HK-2 (cell line): ENCODE data around the gene OSBPL6.

Experiments
- DNase-seq: peaks from one replicate; pipeline ENCODE4 v3.0.0-alpha.2; 2018; ENCODE audit not compliant: unreplicated experiment

OSBPL6 gene

DNA sequence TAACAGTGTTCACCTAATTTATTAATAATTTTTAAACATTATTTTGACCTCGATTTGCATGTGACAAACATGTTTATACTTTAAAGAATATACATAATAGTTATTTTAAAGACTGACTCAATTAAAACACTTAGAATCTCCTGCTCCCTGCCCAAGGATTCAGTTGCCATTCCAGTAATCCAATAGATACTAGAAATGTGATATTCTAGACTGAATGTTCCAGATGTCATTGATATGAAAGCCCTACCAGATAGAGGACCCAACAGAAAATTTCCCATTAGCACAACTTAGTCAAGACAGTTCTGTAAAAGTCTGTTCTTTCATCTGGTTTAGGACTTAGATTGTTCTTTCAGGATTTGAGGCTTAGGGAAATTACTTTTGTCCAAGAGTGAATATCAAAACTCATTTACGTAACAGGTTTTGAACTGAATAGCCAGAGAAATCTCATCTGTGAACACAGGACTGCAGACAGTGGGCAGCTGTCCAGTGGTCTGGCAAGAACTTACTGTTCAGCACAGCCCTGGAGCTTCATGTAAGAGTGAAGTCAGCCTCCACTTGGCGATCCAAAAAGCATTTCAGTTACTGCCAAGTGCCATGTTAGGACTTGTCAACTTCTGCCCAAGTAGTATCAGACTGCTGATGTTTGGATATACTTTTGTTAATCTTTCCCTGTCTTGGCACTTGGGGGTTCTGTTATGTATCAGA lies 77.5 kb downstream of the OSBPL6 start:
- no peak for DNase-seq

DNA sequence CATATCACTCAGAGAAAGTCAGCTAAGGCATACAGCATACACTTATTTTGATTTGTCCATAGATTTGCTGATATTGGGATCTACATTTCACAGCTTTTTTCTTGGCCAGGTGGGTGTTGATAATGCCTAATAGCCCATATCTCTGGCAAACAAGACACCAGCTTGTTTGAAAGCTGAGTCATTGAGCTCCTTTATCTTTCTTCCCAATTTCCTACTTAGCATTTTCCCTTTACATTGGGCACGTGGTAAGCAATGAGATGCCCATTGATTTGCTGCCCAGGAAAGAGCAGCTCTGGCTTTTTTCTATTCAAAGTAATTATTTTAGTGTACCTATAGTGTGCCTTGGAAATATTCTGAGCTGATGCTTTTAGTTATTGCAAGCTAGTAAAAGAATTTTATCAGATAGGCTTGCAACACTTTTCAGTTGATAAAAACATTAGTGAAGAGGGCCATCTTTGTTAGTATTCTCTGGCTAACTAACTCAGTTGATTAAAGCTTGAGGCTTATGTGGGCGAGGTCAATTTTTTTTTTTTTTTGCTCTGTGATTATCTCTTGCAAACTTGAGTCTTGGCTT lies 79.6 kb downstream of the OSBPL6 start:
- DNase-seq = no peak

DNA sequence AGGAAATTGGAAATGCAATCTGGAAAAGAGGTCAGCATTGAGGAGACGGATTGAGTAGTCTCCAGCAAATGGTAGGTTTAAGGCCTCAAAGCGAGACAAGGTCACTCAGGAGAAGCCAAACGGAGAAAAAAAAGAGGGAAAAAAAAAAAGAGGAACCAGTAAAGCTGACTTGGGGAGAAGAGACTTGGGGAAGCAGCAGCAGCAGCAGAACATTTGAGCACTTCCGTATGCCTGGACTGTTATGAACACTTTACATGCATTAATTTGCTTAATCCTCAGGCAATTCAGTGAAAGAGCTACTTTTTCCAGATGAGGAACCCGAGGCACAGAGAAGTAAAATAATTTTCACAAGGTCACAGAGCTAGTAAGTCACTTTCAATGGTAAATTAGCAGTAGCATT lies 81.3 kb downstream of the OSBPL6 start:
- no peak for DNase-seq

DNA sequence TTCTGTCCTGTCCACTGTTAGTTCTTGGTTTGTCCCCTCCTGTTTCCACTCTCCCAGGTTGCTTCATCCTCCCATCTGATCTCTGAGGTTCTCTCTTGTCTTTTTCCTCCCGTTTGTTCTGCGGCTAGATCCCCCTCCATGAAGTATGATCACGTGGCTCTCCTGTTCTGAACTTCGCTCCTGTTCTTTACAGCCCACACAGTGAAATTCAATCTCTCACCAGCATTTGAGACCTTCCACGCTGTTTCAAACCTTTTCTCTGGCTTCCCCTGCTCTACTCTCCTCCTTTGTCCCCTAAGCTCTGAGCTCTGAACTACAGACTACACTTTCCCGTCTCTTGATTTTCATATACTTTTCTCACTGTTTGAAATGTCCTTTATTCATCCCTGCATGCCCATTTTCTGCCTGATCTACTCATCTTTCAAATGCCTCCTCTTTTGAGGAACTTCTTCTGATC lies 83.5 kb downstream of the OSBPL6 start:
- no peak for DNase-seq

DNA sequence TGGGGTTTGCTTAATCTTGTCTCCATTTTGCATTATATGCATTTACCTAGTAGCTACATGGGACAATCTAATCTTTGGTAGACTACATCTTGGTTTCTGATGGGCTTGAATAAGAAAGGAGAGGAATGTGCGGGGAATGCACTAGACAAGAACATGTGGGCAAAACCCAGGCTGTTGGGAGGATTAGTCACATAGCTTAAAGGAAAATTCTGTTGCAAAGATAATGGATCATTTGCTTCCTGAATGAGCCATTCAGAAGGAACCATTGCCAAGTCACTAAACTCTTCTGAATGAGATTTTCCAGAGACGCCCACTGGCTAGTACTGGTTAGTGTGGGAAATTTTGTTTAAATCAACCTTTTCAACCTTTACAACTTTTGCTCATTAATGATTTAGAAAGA lies 84.8 kb downstream of the OSBPL6 start:
- DNase-seq = peak; percentile 27

DNA sequence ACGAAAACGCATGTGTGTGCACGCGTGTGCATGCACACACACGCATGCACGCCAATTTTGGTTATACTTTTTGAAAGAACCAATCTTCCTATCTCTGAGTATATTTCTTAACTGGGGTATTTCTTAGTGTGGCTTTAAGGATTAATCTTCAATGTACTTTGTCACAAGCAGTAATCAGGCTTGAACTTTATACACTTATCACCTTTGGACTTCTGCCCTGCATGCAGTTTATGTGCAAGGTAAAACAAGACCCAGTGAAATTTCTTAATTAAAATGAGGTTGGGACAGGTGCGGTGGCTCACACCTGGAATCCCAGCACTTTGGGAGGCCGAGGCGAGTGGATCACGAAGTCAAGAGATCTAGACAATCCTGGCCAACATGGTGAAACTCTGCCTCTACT lies 85.3 kb downstream of the OSBPL6 start:
- DNase-seq = no peak

DNA sequence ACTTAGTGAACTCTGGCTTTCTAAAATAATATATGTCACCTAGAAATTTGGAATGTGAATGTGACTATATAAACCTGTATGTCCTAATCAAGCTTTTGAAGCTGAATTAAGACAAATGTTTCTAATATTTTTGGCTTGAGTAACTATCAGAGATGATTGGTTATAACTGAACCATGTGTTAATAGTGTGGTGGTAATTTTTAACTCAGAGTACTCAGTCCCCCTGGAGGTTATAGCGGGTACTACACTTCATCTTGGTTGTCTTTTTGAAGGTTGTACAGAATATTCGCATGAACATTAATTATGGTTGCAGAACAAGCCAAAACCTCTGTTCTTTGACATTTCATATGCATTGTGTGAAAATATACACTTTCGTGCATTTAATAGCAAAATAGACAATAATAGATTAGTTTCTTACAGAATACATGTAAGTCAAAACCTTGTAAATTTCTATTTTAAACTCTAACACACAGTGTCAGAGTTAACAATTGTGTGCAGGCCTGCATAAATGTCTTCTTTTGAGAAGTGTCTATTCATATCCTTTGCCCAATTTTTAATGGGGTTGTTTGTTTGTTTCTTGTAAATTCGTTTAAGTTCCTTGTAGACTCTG lies 86.0 kb downstream of the OSBPL6 start:
- no peak for DNase-seq

DNA sequence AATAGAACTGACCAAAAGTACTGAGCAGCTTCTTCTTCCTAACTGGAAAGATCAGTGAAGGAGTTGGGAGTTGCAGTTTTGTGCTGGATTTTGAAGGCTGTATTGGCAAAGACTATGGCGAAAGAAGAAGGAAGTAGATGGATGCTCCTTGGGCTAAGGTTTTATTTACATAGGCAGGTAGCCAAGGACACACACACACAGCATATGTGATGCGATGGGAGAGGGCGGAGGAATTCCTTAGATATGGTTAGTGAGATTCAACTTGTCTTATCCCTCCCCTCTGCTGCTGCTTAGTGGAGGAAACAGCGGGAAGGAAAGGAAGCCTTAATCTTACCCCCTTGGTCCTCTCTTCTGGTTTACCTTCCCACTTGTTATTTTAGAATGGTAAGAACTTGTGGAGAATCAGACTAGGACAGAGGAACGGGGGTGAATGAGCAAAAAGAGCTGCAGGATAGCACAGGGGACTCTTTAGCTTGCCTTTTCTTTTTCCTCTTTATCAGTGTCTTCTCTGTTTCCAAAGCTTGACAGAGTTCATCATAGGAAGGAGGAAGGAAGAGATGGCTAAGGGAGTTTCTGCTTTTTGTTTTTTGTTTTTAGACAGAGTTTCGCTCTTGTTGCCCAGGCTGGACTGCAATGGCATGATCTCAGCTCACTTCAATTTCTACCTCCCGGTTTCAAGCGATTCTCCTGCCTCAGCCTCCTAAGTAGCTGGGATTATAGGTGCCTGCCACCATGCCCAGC lies 87.9 kb downstream of the OSBPL6 start:
- no peak for DNase-seq

DNA sequence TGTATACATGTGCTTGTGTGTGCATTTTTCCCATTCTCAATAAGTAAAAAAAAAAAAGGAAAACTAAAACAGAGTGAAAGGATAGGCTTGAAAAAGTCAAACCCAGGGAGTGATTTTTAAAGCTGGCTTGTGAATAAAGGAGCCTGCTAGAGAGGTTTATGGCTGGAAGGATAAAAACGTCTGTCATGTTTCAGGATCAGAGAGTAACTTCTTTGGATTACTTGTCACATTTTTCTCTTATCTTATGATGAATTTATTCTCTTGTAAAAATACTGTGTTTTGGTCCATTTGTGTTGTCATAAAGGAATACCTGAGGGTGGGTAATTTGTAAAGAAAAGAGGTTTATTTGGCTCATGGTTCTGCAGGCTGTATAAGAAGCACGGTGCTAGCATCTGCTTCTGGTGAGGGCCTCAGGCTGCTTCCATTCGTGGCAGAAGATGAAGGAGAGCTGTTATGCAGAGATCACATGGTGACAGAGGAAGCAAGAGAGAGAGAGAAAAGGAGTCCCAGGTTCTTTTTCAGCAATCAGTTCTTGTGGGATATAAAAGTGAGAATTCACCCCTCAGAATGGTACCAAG lies 89.1 kb downstream of the OSBPL6 start:
- no peak for DNase-seq

DNA sequence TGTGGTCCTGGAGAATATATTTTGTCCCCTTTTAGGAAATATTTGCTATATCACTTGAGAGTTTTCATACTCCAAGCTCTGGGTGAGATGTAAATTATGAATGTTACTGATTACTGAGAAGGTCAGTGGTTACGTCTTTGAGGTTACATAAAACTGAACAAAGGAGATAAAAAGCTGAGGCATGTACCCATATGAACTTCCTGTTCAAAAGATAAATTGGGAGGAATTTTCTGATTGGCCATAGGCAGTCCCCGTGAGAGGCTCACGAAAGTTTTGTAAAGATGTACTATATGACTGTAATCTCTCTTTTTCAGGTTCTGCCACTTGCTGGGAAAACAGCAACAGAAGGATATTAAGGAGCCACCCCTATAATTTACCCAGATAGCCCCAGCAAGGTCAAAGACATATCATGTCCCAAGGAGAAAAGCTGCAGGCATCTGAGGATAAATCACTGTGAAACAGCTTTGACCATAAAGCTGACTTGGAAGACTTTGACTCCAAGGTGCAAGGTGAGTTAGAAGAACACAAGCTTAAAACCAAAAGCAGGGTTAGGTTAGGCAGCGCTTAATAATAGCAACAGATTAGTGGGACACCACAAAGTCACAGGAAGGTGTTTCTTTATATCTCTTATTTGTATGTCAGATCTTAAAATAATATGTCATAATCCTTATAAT lies 90.4 kb downstream of the OSBPL6 start:
- DNase-seq = no peak

DNA sequence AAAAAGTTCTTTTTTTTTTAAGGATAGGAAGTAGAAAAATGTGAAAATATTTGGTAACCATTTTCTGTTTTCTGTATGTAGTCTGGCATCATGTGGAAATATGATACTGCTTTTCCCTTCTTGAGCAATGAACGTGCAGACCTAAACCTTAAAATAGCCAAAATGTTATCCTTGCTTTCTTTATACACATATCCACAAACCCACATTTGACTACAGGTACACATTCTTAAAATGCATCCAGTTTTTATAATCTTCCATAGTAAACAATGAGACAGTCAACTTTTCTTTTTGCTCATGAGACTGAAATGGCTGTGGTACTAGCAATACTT lies 90.9 kb downstream of the OSBPL6 start:
- no peak for DNase-seq

DNA sequence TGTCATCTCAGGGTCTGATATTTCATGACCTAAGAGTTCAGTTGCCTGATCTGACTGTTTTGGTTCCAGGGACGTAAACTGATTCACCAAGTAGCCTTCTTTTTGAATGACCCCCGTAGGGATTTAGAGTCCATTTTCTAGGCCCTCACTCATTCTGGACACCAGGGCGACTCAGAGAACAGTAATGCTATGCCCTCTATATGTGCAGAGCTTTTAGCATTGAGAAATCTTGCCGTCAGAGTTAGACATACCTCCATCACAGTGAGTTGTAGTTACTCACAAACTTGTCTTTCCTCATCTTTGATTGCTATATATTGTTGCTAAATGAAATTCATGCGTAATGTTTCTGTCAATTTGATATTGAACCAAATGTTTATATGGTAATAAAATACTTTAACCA lies 92.3 kb downstream of the OSBPL6 start:
- no peak for DNase-seq

DNA sequence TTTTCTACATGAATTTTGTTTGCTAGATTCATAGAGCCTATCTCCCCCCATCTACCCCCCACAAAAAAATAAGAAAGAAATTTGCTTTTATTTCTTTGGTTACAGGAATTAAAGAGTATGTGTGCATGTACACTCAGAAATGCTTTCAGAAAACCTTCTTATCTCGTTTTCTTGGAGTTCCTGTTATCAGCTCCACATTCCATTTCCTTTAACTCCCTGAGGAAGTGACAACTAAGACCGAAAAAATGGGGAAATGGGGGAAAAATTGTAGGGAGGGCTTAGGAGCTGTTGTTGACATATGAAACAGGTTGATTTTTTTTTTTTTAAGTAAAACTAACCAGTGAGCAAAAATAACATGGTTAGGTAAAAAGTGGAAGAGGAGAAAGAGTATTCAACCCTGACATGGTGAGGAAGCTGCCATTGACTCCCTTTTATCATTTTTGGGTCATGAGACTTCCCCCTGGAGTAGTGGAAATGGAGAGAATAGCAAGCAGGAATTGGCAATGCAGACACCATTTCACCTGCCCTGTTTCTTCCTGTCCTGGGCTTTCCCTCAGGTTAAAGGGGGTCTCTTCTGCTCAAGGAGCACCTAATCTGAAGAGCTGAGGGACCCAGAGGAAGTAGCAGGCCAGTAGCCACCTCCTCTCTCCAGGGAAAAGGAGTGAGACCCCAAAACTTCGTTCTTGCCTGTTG lies 93.5 kb downstream of the OSBPL6 start:
- no peak for DNase-seq

DNA sequence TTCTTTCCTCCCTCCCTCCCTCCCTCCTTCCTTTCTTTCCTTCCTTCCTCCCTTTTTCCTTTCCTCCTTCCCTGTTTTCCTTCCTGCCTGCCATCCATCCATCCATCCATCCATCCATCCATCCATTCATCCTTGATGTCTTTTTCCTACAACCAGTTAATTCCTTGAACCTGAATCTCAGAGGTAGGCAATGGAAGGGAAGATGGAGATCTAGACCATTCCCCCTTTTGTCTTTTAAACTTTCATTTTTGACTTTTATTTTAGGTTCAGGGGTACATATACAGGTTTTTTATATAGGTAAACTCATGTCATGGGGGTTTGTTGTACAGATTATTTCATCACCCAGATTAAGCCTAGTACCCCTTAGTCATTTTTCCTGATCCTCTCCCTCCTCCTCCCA lies 97.4 kb downstream of the OSBPL6 start:
- DNase-seq = no peak

DNA sequence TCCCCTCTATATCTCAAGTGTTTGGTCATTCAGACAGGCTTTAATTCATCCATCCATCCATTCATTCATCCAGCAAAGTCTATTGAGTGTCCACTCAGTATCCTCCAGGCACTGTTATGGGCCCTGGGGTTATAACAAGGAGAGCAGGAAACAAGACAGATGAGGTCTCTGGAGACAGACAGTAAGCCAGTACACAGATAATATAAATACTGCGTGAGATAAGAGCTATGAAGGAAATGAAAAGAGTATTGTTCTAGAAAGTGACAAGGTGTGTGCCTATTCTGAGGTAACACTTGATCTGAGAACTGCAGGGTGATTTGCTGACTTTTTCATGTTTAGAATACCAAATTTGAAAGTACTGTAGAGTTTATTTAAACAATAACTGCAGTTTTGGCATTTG lies 98.3 kb downstream of the OSBPL6 start:
- DNase-seq = no peak

DNA sequence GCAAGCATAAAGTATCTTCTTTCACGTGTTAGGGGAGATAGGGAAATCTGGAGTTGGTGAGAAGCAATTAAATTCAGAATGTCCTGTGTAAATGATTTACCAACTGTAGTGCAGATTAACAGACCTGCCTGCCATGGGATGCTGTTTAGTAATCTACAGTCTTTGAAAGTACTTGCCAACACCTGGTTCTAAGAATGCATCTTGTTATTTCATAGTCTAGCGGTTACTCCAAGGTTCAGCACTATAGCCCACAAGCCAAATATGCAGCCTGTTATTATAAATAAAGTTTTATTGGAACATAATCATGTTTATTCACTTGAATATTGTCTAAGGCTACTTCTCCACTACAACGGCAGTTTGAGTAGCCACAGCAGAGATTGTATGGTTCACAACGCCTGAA lies 100.8 kb downstream of the OSBPL6 start:
- DNase-seq = no peak

DNA sequence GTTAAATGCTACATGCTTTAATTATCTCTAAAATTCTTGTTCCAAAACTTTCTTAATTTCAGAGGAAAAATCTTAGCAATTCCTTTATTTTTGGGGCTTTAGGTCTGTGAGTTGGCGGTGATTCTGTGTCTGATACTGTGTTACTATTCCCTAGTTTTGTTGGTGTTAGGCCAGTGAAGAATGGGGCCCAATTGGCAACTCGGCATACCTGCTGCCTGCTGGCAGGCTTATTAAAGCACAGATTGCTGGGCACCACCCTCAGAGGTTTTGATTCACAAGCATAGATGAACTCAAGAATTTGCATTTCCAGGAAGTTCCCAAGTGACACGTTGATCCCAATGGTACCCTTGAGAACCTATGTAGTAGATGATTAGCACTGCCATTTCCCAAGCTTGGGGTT lies 101.6 kb downstream of the OSBPL6 start:
- DNase-seq = no peak

DNA sequence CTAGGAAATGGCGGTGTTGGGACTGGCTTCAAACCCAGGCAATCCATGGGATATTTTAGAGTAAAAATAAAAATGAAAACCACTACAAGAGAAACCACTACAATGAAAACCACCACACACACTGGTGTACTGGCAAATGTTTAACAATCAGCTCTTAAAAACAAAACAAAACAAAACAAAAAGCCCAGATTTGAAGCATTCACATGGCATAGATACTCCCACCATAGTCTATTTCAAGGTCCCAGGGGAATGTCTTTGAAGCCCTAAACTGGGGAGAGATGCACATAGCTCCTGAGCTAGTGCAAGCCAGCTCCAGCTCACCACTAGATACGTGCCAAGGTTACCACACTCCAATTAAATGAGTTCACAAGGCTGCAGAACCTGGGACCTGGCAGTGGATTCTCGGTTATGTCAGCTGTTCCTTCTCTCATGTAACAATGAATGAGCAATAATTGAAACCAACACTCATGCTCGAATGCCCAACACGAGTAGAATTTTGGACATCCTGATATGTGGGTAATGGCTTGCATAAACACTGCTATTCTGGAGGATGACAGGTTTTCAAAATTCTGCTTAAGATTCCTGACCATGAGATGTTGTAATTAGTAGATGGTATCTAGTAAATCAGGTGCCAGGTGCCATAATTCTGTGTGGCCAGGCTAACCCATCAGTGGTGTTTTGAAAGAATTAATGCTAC lies 102.2 kb downstream of the OSBPL6 start:
- DNase-seq = no peak

DNA sequence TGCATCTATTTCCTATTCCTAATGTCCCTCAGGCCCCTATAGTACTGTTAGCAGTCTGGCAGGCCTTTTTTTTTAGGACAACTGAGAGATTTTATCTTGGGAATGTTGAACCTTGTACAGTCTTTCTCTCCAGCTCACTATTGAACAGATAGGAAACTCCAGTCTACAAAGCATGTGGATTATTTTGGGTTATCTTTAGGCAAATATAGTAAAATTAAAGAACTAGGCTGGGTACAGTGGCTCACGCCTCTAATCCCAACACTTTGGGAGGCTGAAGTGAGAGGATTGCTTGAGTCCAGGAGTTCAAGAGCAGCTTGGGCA lies 102.7 kb downstream of the OSBPL6 start:
- no peak for DNase-seq

DNA sequence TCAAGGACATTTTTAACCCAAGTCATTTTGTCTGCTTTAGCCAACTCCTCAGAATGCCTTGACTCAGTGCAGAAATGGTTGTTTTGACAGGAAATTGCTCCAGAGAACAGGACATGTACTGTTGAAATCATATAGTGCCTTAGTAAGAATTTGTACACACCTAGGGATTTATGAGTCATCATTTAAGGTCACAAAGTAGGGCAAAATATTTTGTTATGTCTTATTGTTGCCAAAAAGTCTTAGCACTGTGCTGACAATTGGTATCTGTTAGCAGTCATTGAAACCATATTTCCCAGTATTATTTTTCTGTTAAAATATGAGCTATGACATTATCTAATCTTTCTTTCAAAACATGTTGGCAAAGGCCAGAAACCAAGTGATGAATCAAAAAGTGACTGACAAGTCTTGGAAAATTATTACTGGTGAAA lies 104.5 kb downstream of the OSBPL6 start:
- no peak for DNase-seq
